Rectal smooth muscle tissue (tissue), 1 donor: ENCODE measurements around the gene NEK5.

Experiments used
- H3K27ac ChIP-seq: one replicate; pipeline ENCODE4 v1.7.0; 2013; ENCODE audit warnings: low read depth, low read length, inconsistent platforms
- H3K27me3 ChIP-seq: one replicate; pipeline ENCODE4 v1.7.0; 2013; ENCODE audit warnings: low read length; ENCODE audit not compliant: control insufficient read depth, insufficient read depth
- H3K36me3 ChIP-seq: one replicate; pipeline ENCODE4 v1.7.0; 2013; ENCODE audit warnings: low read length; ENCODE audit not compliant: control insufficient read depth, insufficient read depth
- H3K4me1 ChIP-seq: one replicate; pipeline ENCODE4 v1.7.0; 2013; ENCODE audit warnings: low read length; ENCODE audit not compliant: control insufficient read depth, insufficient read depth
- H3K4me3 ChIP-seq: one replicate; pipeline ENCODE4 v1.7.0; 2013; ENCODE audit warnings: low read length
- H3K9ac ChIP-seq: one replicate; pipeline ENCODE4 v1.7.0; 2013; ENCODE audit warnings: low read length

The NEK5 gene

DNA sequence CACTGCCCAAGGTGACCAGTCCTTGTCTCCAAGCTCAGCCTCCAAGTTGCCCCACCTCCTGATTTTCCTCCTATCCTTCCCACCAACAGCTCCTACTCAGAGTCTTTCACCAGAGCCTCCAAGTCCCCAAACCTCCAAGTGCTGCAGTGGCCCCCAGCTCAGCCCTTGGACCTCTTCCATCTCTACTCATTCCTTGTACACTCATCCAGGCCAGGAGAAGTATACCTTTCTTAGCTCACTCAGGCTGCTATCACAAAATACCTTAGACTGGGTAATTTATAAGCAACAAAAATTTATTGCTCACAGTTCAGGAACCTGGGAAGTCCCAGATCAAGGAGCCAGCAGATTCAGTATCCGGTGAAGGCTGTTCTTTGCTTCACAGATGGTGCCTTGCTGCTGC, 129.0 kb downstream of the NEK5 start:
- H3K4me1 ChIP-seq = peaks cover 11% of the 10 kb centered on the region
- no peaks in the 10 kb centered on the region for H3K27me3 ChIP-seq
- H3K36me3 ChIP-seq = no peaks in the 10 kb centered on the region
- peak overlapping the region; percentile 28 for H3K4me3 ChIP-seq
- H3K27ac ChIP-seq = no peak overlapping the region
- no peak overlapping the region for H3K9ac ChIP-seq

DNA sequence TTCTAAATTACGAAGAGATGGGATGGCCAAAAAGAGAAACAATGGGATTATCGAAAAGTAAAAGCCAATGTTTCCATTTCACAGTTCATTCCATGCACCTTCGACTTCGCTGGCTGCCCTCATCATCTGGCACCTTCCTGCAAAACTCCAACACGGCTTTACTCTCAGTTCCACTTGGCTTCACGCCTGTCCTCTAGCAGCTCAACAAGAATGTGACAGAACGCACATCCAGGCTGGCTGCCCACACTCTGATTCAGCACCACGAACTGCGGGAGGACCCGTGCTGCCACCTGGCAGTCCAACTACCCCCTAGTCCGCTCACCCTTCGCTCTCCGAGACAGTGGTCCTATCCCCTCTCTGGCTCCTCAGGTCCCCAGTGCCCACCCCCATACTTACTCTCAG, 129.4 kb downstream of the NEK5 start:
- H3K36me3 ChIP-seq = no peaks in the 10 kb centered on the region
- no peaks in the 10 kb centered on the region for H3K27me3 ChIP-seq
- H3K27ac ChIP-seq = no peak overlapping the region
- no peak overlapping the region for H3K9ac ChIP-seq
- H3K4me3 ChIP-seq = peak overlapping the region; percentile 28
- H3K4me1 ChIP-seq = peaks cover 11% of the 10 kb centered on the region

DNA sequence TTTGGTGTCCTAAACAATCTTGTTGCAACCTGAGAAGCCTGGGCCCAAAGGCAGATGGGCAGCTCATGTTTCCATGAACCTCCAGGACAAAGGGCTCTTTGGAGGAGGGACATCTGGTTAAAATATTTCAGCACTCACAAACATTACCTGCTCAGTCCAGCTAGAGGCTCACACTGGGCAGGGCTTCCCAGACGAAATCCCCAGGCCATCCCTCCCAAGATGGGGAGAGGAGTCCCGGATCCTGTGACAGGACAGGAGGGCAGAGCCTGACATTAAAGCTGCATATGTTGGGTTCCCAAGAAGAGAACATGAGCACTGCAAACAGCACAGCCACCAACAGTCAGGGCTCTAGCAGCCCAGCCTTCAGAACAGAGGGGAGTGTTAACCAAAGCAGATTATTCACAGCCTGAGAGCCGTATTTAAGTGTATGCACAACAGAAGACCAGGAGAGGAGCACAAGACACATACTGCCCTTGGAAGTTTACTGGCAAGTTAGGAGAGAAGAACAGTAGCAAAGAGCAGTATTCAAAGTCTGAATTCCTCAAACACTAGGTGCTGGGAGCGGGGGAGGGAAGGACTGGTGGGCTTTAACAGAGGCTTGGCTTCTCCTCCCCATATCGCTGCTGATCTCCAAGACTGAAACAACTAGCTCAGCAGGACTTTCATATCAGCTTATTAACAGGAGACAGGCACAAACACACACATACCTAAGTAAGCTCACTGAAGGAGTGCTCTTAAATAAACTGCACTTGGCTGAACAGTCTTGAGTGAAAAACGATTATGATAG, 130.0 kb downstream of the NEK5 start:
- no peaks in the 10 kb centered on the region for H3K27me3 ChIP-seq
- no peak overlapping the region for H3K4me3 ChIP-seq
- H3K36me3 ChIP-seq = no peaks in the 10 kb centered on the region
- H3K4me1 ChIP-seq = peaks cover 11% of the 10 kb centered on the region
- no peak overlapping the region for H3K9ac ChIP-seq
- peak overlapping the region; percentile 13 for H3K27ac ChIP-seq

DNA sequence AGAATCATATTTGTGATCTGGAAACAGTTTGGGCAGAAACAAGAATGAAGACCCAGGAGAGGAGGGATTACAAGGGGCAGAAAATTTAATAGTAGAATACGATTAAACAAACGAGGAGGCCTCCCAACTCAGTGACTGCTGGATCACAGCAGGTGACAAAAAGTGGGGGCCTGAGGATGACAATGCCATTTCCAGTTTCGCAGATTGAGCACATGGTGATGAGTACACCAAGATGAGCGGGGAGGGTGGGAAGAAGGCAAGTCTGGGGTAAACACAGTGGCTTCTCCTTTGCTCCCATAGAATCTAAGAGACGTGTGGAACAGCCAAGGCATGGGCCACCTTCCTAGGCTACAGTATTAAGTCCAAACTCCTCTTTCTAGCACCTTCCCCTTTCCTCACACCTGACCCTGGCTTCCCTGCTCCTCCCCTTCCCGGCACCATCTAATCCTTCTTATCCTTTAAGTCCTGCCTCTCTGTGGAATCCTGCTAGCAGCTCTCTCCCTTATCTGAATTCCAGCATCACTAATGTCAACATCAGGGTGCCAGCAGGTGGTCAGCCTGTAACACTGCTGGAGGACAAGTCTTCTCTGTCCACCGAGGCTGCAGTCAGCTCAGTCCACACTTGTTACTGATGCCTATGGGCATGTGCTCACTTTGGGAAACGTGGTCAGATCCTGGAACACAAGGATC, 131.1 kb downstream of the NEK5 start:
- no peaks in the 10 kb centered on the region for H3K36me3 ChIP-seq
- peaks cover 11% of the 10 kb centered on the region for H3K4me1 ChIP-seq
- no peaks in the 10 kb centered on the region for H3K27me3 ChIP-seq
- H3K9ac ChIP-seq = no peak overlapping the region
- H3K27ac ChIP-seq = no peak overlapping the region
- no peak overlapping the region for H3K4me3 ChIP-seq

DNA sequence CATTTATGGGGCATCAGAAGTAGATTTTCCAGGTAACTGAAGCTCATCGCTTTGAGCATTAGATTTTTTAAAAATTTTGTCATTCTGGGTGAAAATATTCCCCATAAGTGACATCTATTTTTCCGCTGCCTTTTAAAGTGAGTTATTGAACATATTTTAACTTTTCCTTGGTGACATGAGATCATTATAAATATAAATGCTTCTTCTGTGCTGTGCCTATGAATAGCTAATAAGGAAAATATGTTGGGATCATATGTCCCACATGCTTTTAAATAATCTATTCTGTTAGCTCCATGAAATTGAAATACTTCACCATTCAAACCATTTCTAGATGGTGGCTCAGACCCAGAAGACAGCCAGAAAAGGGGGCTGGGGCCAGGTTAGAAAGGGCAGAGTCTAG, 131.7 kb downstream of the NEK5 start:
- peaks cover 11% of the 10 kb centered on the region for H3K4me1 ChIP-seq
- no peaks in the 10 kb centered on the region for H3K36me3 ChIP-seq
- H3K27me3 ChIP-seq = no peaks in the 10 kb centered on the region
- no peak overlapping the region for H3K4me3 ChIP-seq
- H3K27ac ChIP-seq = no peak overlapping the region
- no peak overlapping the region for H3K9ac ChIP-seq

DNA sequence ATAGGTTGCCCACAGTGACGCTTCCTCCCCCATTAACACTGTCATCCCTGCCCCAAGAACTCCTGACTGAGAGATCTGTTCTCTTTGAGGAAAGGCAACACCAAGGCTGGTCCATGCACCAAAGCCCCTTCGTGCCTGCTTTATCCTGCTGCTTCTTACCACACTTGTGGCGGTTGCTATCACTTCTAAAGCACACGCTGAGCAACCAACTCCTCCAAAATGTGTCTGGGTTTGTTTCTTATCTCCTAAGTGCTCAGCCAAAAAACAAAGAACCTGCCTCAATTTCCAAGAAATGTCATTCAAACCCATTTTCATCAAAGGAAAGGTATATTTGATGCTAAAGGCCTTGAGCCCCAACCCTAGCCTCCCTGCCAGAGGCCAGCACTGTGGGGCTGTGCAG, 132.2 kb downstream of the NEK5 start:
- no peaks in the 10 kb centered on the region for H3K36me3 ChIP-seq
- H3K27me3 ChIP-seq = no peaks in the 10 kb centered on the region
- H3K9ac ChIP-seq = no peak overlapping the region
- no peak overlapping the region for H3K27ac ChIP-seq
- H3K4me1 ChIP-seq = peaks cover 11% of the 10 kb centered on the region
- H3K4me3 ChIP-seq = no peak overlapping the region

DNA sequence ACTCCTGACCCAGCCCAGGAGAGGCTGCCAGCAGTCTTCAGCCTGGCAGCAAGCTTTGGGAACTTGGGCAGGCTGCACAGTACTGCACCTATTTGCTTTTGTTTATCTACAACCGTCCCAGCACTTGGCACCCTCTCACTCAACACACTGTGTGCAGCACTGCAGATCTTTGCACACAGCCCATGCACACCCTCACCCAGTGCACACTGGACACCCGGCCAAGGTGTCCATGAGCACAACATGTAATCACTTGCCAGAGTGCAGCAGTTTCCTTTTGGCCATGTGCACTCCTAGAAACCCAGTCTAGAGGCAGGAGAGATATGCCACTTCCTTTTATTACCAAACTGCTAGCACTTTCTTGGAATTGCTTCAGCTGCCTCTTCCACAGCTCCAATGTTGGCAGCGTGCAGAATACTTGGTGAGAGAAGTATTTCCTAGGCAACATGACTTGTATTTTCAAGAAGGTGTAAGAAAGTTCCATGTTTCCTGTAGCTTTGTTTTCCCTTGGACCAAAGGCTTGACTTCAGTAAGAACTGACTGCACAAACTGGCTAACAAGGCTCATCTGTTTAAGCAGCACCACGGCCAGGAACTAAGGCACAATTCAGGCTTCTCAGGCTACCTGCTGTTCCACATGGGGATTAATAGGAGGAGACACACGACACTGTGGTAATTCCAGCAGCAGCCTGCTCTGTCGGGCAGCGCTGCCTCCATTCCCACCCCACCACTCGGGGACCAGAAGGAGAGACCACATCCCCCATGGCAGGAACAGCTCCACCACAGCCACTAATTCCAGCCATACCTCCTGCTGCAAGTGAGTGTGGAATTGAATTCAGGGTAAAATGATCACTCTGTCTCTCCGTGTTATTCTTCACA, 133.0 kb downstream of the NEK5 start:
- Histone ChIP-seq H3K4me1 (peaks cover 11% of the 10 kb centered on the region), H3K9ac (no peak overlapping the region), H3K27me3 (no peaks in the 10 kb centered on the region), H3K36me3 (no peaks in the 10 kb centered on the region), H3K27ac (peak overlapping the region; percentile 40), H3K4me3 (peak overlapping the region; percentile 19)

DNA sequence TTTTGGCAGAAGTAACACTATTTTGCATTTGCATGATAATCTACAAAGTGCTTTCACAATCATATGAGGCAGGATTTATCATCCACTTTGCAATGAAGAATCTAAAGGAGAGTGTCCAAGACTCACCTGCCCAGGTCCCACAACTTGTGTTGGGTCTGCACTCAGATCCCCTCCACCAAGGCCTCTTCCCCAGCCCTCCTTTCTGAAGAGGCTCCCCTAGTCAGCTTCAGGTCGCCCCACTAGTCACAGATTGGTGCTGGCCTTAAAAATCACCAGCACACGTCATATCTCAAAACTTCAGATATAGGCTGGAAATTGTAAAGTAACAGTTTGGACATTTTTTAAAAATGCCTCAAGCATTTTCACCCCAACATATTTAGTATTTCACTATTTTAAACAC, 135.2 kb downstream of the NEK5 start:
- Histone ChIP-seq H3K27ac (no peak overlapping the region), H3K4me3 (no peak overlapping the region), H3K4me1 (peaks cover 4% of the 10 kb centered on the region), H3K9ac (no peak overlapping the region), H3K36me3 (no peaks in the 10 kb centered on the region), H3K27me3 (no peaks in the 10 kb centered on the region)

DNA sequence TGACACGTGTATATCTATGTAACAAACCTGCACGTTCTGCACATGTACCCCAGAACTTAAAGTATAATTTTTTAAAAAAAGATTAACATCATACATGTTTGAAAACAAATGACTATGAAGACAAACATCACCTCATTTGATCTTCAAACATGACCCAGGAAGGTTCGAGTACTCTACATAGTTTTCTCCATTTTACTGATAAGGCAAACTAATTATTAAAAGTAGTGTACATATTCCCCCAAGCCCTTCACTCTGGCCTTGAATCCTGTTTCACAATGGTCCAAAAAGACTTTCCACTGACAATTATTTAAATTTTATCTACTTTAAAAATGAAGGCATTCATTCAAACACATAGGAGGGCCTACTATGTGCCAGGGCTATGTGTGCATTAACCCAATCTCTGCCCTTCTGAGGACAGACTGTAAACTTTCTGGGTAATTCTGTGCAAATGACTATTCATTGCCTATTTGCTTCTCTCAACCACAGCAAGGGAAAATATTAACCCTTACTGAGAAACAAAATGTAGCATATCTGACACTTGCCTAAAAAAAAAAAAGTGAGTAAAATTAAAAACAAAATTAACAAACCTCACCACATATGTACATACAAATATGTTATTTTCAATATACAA, 139.8 kb downstream of the NEK5 start:
- Histone ChIP-seq H3K27me3 (no peaks in the 10 kb centered on the region), H3K4me1 (no peaks in the 10 kb centered on the region), H3K27ac (no peak overlapping the region), H3K4me3 (no peak overlapping the region), H3K9ac (no peak overlapping the region), H3K36me3 (no peaks in the 10 kb centered on the region)
